Urinary bladder (tissue), 4 donors: ENCODE measurements around the gene FUT1. TPM values are rescaled to one million over a fixed set of nuclear protein-coding genes. Genes with fewer than 3 reads are reported as not detected.

ENCODE experiments used
- DNase-seq: peaks from one replicate; pipeline ENCODE4 v3.0.0-alpha.2; 2015; ENCODE audit errors: extremely low spot score
- H3K27ac ChIP-seq: one replicate; pipeline ENCODE4 v1.5.1; 2013; ENCODE audit warnings: low read depth, mild to moderate bottlenecking, moderate library complexity
- H3K36me3 ChIP-seq: one replicate; pipeline ENCODE4 v1.6.1; 2013; ENCODE audit warnings: mild to moderate bottlenecking, moderate library complexity; ENCODE audit not compliant: insufficient read depth
- H3K4me1 ChIP-seq: one replicate; pipeline ENCODE4 v1.6.1; 2013; ENCODE audit warnings: mild to moderate bottlenecking, moderate library complexity; ENCODE audit not compliant: insufficient read depth
- H3K4me3 ChIP-seq: one replicate; pipeline ENCODE4 v1.5.1; 2013; ENCODE audit warnings: low read depth, low read length
- WGBS: extraction: QIAGEN DNeasy Blood & Tissue Kit; methylation state at CpG from one replicate; pipeline ENCODE4 v1.1.7; 2013; 5-methylcytosine and 5-hydroxymethylcytosine counted together
- polyA plus RNA-seq: library from polyadenylated mRNA; stranded (reverse); fragments of 200-250 nt; gene quantifications from one replicate; pipeline ENCODE4 v1.2.3, GENCODE V29; 2013
- total RNA-seq: library from RNA; depleted of rRNA; stranded (reverse); fragments of >200 nt; gene quantifications from one replicate; pipeline ENCODE4 v1.2.3, GENCODE V29; 2014
- donor health status: healthy with polysubstance abuse.
- donor health status: healthy.

The FUT1 gene
- total and polyA plus RNA-seq, 2 donors: 1.5 to 1.6 TPM

DNA sequence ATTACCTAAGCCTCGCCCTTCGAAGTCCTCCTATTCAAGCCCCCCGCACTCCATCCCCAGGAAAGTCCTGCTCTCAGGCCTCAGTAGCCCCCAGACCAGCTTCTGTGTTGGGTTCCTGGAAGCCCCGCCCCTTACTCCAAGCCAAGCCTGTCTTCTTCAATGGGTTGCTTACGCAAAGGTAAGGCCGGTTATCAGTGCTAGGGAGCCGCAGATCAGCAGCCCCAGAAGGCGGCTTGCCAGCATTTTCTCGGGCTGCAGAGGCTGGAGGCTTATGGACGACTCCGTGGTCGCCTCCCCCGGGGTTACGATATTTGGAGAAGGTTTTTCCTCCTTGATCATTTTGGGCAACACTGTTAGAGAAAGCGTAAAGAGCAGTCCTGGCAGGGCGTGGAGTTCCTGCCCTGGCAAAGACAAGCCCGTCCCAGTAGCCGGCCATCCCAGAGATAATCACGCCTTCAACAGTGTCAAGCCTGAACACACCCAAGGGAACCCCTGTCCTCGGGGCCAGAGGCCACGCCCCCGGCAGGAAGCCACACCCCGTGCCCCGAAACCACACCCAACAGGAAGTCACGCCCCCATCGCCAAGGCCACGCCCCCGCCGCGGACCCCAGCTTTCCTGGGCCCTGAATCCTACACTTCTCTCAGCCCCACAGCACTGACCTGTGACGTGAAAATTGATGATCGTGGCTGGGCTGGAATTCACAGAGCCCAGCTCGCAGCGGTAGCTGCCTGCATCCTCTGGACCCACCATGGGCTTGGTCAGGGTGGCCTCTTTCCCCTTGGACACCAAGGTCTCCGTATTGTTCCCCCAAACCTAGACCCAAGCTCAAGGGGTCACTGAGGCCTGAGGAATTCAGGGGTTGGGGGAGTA, 11.1 kb downstream of the FUT1 start:
- 37% methylated on average over 35 of the region's 35 CpGs for WGBS
- DNase-seq: no peak
- H3K27ac ChIP-seq: no peak overlapping the region
- H3K4me3 ChIP-seq: no peak overlapping the region
- H3K36me3 ChIP-seq: no peaks in the 10 kb centered on the region
- H3K4me1 ChIP-seq: no peaks in the 10 kb centered on the region

- WGBS: 60% methylated on average over 27 of the region's 27 CpGs
- H3K27ac ChIP-seq: no peak within 1 kb of the TSS
- H3K4me1 ChIP-seq: no peaks in the 10 kb centered on the region
- H3K4me3 ChIP-seq: peak within 1 kb of the TSS; percentile 55
- no peak for DNase-seq
- H3K36me3 ChIP-seq: no peaks in the 10 kb centered on the region
Observed at GRCh38 chr19:48740164-48740972, 12.1 kb downstream of the FUT1 start, which contains the start of gene RASIP1. RASIP1 (minus strand) TSS chr19:48740610; CDS start chr19:48740282, 328 bp downstream.

GRCh38 chr19:48739404-48740163, 12.9 kb downstream of the FUT1 start:
- H3K4me3 ChIP-seq: peak overlapping the region; percentile 55
- H3K27ac ChIP-seq: peak overlapping the region; percentile 56
- DNase-seq: no peak
- H3K36me3 ChIP-seq: no peaks in the 10 kb centered on the region
- H3K4me1 ChIP-seq: no peaks in the 10 kb centered on the region
- WGBS: 14% methylated on average over 51 of the region's 51 CpGs

DNA sequence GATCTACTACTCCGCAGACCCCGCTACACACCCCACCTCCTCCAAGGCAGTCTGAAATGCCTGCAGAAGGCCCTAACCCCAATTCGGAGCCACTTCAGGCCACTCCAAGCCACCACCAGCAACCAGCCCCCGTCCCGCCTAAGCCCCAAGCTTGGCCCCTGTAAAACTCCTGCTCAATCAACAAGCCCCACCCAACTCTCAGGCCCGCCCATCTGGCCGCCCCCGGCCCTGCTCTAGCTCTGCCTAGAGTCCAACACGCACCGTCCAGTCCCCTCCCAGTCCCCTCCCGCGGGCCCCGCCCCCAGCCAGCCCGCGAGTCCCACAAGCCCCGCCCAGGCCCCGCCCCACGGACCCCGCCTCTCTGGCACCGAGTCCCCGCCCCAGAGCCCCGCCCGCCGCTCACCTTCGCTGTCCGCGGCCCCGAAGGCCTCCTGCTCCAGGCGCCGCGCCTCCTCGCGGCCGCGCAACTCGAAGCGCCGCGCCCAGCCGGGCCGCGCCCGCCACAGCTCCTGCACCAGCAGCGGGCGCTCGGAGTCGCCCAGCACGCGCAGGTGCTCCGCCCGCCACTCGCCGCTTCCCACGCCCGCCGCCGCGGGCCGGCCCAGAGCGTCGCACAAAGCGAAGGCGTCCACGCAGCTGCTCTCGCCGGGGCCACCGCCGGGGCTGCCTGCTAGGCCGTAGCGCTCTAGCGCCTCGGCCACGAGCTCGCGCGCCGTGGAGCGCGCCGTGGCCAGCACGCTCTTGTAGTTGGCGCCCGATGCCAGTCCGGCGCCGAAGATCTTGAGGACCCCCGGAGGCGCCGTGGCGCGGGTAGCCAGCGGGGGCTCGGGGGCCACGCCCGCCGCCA, 13.7 kb downstream of the FUT1 start:
- no peaks in the 10 kb centered on the region for H3K4me1 ChIP-seq
- H3K27ac ChIP-seq: peak overlapping the region; percentile 56
- 1% methylated on average over 95 of the region's 96 CpGs for WGBS
- peak overlapping the region; percentile 55 for H3K4me3 ChIP-seq
- H3K36me3 ChIP-seq: no peaks in the 10 kb centered on the region
- no peak for DNase-seq

DNA sequence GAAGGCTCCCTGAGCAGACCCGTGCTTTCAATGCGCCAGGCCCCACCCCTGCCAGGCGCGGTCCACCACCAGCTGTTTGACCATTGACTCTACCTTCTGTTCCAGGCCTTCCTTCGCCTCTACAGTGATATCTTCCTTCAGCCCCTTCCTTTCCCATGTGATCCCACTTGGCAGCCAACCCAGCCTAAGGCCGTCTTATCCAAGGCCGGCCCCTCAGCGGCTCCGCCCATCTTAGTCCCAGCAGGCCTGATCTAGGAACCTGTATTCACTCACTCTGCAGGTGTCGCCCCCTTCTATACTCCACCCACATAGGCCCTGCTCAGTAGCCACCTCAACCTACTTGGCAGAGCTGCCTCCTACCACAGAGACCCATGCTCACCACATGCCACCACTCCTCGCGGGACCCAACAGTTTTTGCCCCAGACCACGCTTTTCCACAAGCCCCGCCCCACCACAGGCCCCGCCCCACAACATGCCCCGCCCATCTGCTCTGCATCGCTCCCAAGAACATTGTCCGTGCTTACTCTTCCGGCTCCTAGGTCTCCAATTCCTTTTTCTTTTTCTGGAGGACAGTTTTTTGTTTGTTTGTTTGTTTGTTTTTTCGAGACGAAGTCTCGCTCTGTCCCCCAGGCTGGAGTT, 15.0 kb downstream of the FUT1 start:
- no peak for DNase-seq
- Histone ChIP-seq H3K4me1 (no peaks in the 10 kb centered on the region), H3K4me3 (no peak overlapping the region), H3K36me3 (no peaks in the 10 kb centered on the region), H3K27ac (no peak overlapping the region)
- WGBS: 64% methylated on average over 22 of the region's 22 CpGs

- H3K27ac ChIP-seq: no peak overlapping the region
- DNase-seq: no peak
- H3K4me3 ChIP-seq: no peak overlapping the region
- no peaks in the 10 kb centered on the region for H3K36me3 ChIP-seq
- H3K4me1 ChIP-seq: no peaks in the 10 kb centered on the region
- 27% methylated on average over 38 of the region's 38 CpGs for WGBS
Observed at GRCh38 chr19:48735031-48735615, 17.3 kb downstream of the FUT1 start.

DNA sequence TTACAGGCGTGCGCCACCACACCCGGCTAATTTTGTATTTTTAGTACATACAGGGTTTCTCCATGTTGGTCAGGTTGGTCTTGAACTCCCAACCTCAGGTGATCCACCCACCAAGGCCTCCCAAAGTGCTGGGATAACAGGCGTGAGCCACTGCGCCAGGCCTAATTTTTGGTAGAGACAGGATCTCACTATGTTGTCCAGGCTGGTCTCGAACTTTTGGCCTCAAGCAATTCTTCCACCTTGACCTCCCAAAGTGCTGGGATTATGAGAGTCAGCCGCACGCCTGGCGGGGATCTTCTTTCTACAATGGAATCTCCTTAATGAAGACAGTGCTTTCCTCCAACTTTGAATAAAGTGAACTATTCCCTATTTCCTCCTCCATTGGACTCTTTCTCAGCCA, 17.8 kb downstream of the FUT1 start:
- DNase-seq: no peak
- WGBS: 96% methylated on average over 9 of the region's 9 CpGs
- no peaks in the 10 kb centered on the region for H3K4me1 ChIP-seq
- H3K27ac ChIP-seq: no peak overlapping the region
- no peaks in the 10 kb centered on the region for H3K36me3 ChIP-seq
- H3K4me3 ChIP-seq: no peak overlapping the region

DNA sequence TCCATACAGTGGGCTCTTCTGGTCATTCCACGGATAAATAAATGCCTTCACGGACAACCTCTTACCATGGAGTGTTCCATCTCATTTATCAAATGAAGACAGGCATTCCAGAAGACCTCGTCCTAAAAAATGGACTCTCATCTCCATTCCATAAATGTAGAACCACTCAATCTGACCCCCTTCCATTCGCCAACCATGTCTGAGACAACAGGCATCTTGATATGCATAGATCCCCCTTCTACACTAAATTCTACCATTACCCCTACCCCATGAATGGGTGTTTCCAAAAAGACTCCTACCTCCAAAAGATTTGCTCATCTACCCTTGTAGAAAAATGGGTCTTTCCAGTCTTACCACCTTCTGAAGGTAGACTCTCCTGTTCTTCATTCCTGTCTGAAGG, 21.0 kb downstream of the FUT1 start:
- no peak for DNase-seq
- H3K27ac ChIP-seq: no peak overlapping the region
- no peak overlapping the region for H3K4me3 ChIP-seq
- no peaks in the 10 kb centered on the region for H3K36me3 ChIP-seq
- WGBS: 90% methylated on average over 4 of the region's 4 CpGs
- H3K4me1 ChIP-seq: no peaks in the 10 kb centered on the region

- no peak for DNase-seq
- H3K36me3 ChIP-seq: no peaks in the 10 kb centered on the region
- no peak overlapping the region for H3K27ac ChIP-seq
- H3K4me1 ChIP-seq: no peaks in the 10 kb centered on the region
- WGBS: 41% methylated on average over 77 of the region's 77 CpGs
- H3K4me3 ChIP-seq: peak overlapping the region; percentile 22
Observed at GRCh38 chr19:48728911-48729664, 23.4 kb downstream of the FUT1 start.

DNA sequence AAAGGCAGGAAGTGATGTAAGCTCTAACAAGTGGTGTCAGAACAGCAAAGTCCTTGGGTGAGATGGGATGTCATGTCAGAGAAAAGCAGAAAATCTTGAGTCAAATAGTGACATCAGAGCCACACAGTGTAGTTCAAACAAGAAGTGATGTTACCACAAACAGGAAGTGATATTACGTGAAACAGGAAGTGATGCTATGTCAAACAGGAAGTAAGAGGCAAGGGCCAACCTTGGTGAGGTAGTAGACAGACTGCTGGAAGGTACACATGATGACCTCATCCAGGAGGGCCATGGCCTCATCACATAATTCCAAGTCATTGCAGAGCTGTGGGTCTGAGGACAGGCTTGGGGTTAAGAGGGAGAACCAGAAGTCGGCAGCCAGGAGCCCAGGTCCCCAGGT, 25.9 kb downstream of the FUT1 start:
- Histone ChIP-seq H3K27ac (no peak overlapping the region), H3K36me3 (no peaks in the 10 kb centered on the region), H3K4me3 (no peak overlapping the region), H3K4me1 (no peaks in the 10 kb centered on the region)
- no peak for DNase-seq
- WGBS: 79% methylated on average over 2 of the region's 2 CpGs

GRCh38 chr19:48724796-48725753, 27.4 kb downstream of the FUT1 start:
- WGBS: 47% methylated on average over 11 of the region's 11 CpGs
- DNase-seq: no peak
- Histone ChIP-seq H3K4me3 (no peak overlapping the region), H3K27ac (peak overlapping the region; percentile 18), H3K36me3 (no peaks in the 10 kb centered on the region), H3K4me1 (no peaks in the 10 kb centered on the region)
